ENCODE measurements around the gene WDCP. TPM values are rescaled to one million over a fixed set of nuclear protein-coding genes. Genes with fewer than 3 reads are reported as not detected.
A peak's percentile ranks its signal among the peaks of the same experiment; 100 is the strongest.

The WDCP gene
- total and polyA plus RNA-seq, 10 of the 15 experiments (the other 5 are each of a cell fraction or from before 2014, with no cell fraction given) = 5.5 to 21.3 (median 13.2) TPM

- TF ChIP-seq CEBPB (IDR thresholded peaks at IDR 0.05; ENCODE audit: borderline replicate concordance in 1 of 2, low read depth in 2 of 2, low read length in 2 of 2) (no peak), ZBED1 (IDR thresholded peaks at IDR 0.05; ENCODE audit: borderline replicate concordance) (no peak), GATAD2B (conservative IDR thresholded peaks at IDR 0.05; ENCODE audit: low read depth) (no peak), CBFB (IDR thresholded peaks at IDR 0.05; ENCODE audit: low read depth) (no peak), E2F8 (IDR thresholded peaks at IDR 0.05; ENCODE audit: low read depth, partially characterized antibody) (no peak), MEF2B (IDR thresholded peaks at IDR 0.05; ENCODE audit: partially characterized antibody, poor library complexity, severe bottlenecking) (no peak), ATF3 (IDR thresholded peaks at IDR 0.05; ENCODE audit: borderline replicate concordance, extremely low read depth, low read depth, low read length) (no peak), MTA3 (IDR thresholded peaks at IDR 0.05; ENCODE audit: borderline replicate concordance, low read length) (no peak)
These were observed 39.0 kb upstream of the WDCP start (continued) for GRCh38 chr2:24086241-24086640.

GRCh38 chr2:24085200-24085489, 38.0 kb upstream of the WDCP start:
- Histone ChIP-seq H4K20me1 (ENCODE audit: control insufficient read depth, insufficient read depth) (no peaks in the 10 kb centered on the region), H3K4me2 (ENCODE audit: control insufficient read depth, insufficient read depth) (peak overlapping the region; percentile 95), H3K9me3 (replicated peaks; ENCODE audit: control insufficient read depth, insufficient read depth, low read length) (no peaks in the 10 kb centered on the region), H3K4me3 (peak overlapping the region; percentile 70), H3K79me2 (ENCODE audit: control insufficient read depth, insufficient read depth, low read length) (no peaks in the 10 kb centered on the region), H3K36me3 (ENCODE audit: control insufficient read depth in 2 of 2, insufficient read depth in 2 of 2, low read length in 1 of 2) (no peaks in the 10 kb centered on the region; a peak in 2 of 4 replicates), H3K27ac (ENCODE audit: control insufficient read depth, insufficient read depth) (peak overlapping the region; percentile 87), H3K9ac (ENCODE audit: control insufficient read depth, insufficient read depth, low read length) (peak overlapping the region; percentile 89), H3K27me3 (replicated peaks in 1 of 2; ENCODE audit: control insufficient read depth in 2 of 2, insufficient read depth in 2 of 2, low read length in 1 of 2) (no peaks in the 10 kb centered on the region), H3K4me1 (ENCODE audit: control insufficient read depth, insufficient read depth, low read length) (peaks cover 12% of the 10 kb centered on the region), H2AFZ (ENCODE audit: control insufficient read depth, low read depth, low read length) (peak overlapping the region; percentile 98)
- POLR2A ChIA-PET = interaction anchor here (1.5 to 3.3 kb wide), 3 partner anchors 9 to 38 kb away, joined by 3 to 14 read pairs (median 4); partner anchors contain the start of genes FAM228B, PFN4, SF3B6 and WDCP
- in situ Hi-C loops (cut with MboI) (loop anchor here (5.0 kb wide), 1 partner anchor 258 kb away; no protein-coding TSS in a partner anchor), intact Hi-C loops (cut with micrococcal nuclease; ENCODE audit: unreplicated experiment) (loop anchor here (2.0 kb wide), 2 partner anchors 64 to 158 kb away; partner anchors contain the start of gene ATAD2B)
- ATAC-seq (no peak), DNase-seq (ENCODE audit: low read depth, low spot score) (no peak), FAIRE-seq (peak; percentile 71)
- BruUV-seq (replicated peaks) = no TSS peak
- RAD21 ChIA-PET (ENCODE audit: unreplicated experiment) = interaction anchor here (0.5 to 3.8 kb wide), 8 partner anchors 9 to 260 kb away, joined by 4 to 98 read pairs (median 8); partner anchors contain the start of genes ATAD2B, SF3B6 and WDCP
- TF ChIP-seq SREBF2 (IDR thresholded peaks at IDR 0.05; ENCODE audit: low read length) = no peak
- no peak for TF ChIP-seq SMAD5 (IDR thresholded peaks at IDR 0.05; ENCODE audit: low read depth)
- no peak for TF ChIP-seq HDAC2 (IDR thresholded peaks at IDR 0.05)
- TF ChIP-seq KLF5 (IDR thresholded peaks at IDR 0.05; ENCODE audit: partially characterized antibody) = no peak
- no peak for TF ChIP-seq TCF12 (IDR thresholded peaks at IDR 0.05; ENCODE audit: low read depth, low read length)
- no peak for TF ChIP-seq RFX5 (IDR thresholded peaks at IDR 0.05; ENCODE audit: low read depth, low read length)
- no peak for TF ChIP-seq FOXM1 (IDR thresholded peaks at IDR 0.05; ENCODE audit: low read depth, low read length)
- no peak for TF ChIP-seq GABPA (IDR thresholded peaks at IDR 0.05; ENCODE audit: low read depth)
- no peak for TF ChIP-seq RAD51 (IDR thresholded peaks at IDR 0.05)
- no peak for TF ChIP-seq NFXL1 (IDR thresholded peaks at IDR 0.05; ENCODE audit: borderline replicate concordance)
- no peak for TF ChIP-seq NFYA (IDR thresholded peaks at IDR 0.05; ENCODE audit: borderline replicate concordance, low read depth, low read length)
- no peak for TF ChIP-seq PBX3 (IDR thresholded peaks at IDR 0.05; ENCODE audit: insufficient replicate concordance, low read depth, low read length)
- TF ChIP-seq MAX (IDR thresholded peaks at IDR 0.05; ENCODE audit: low read depth, low read length) = no peak
- SMC1A ChIA-PET (ENCODE audit: uncharacterized antibody, unreplicated experiment) = interaction anchor here (1.0 to 3.4 kb wide), 10 partner anchors 38 to 271 kb away, joined by 3 to 44 read pairs (median 6); partner anchors contain the start of genes ATAD2B, FAM228B, PFN4 and WDCP
- 68% methylated on average over 11 of the region's 11 CpGs for WGBS (ENCODE audit: insufficient coverage, insufficient replicate concordance, low lambda C conversion rate, missing lambda C conversion rate)
- CTCF ChIA-PET = interaction anchor here (0.8 to 5.2 kb wide), 23 partner anchors 9 to 305 kb away, joined by 3 to 105 read pairs (median 6); partner anchors contain the start of genes ATAD2B, FAM228B and SF3B6

All from GM12878 (cell line).